ENCODE data around the gene NCR1.
"Not testable (repeated sequence)": the region's sequence is repeated elsewhere in the genome, so short reads cannot be mapped to it uniquely, and the experiment has no call there.

NCR1 gene

GRCh38 chr19:54888239-54888638 is 17.7 kb upstream of the NCR1 start:
- WGBS (ENCODE audit: insufficient coverage, insufficient read length), result no CpG with 5 or more reads among the region's 10 CpGs
- H3K27me3 ChIP-seq (ENCODE audit: control insufficient read depth, insufficient read depth, low read length), result no peaks in the 10 kb centered on the region
- DNase-seq (ENCODE audit: low read depth, low spot score), result no peak
- H3K36me3 ChIP-seq (ENCODE audit: control insufficient read depth, insufficient read depth, low read length), result no peaks in the 10 kb centered on the region
- H3K27ac ChIP-seq (ENCODE audit: low read length), result no peak overlapping the region
- no peaks in the 10 kb centered on the region for H3K4me1 ChIP-seq (ENCODE audit: control insufficient read depth, insufficient read depth, low read length)
- peaks cover 6% of the 10 kb centered on the region for H3K9me3 ChIP-seq (ENCODE audit: control insufficient read depth, insufficient read depth, low read length)
- H3K4me3 ChIP-seq (ENCODE audit: low read length), result no peak overlapping the region

- H3K9me3 ChIP-seq (ENCODE audit: control insufficient read depth, insufficient read depth, low read length), result peaks cover 1% of the 10 kb centered on the region
- H3K27ac ChIP-seq (ENCODE audit: low read length), result no peak overlapping the region
- H3K4me1 ChIP-seq (ENCODE audit: control insufficient read depth, insufficient read depth, low read length), result no peaks in the 10 kb centered on the region
- no peak for DNase-seq (ENCODE audit: low read depth, low spot score)
- no peak overlapping the region for H3K4me3 ChIP-seq (ENCODE audit: low read length)
- no peaks in the 10 kb centered on the region for H3K36me3 ChIP-seq (ENCODE audit: control insufficient read depth, insufficient read depth, low read length)
- WGBS (ENCODE audit: insufficient coverage, insufficient read length), result no CpG with 5 or more reads among the region's 11 CpGs
- no peaks in the 10 kb centered on the region for H3K27me3 ChIP-seq (ENCODE audit: control insufficient read depth, insufficient read depth, low read length)
Observed at GRCh38 chr19:54889566-54889965, 16.4 kb upstream of the NCR1 start.

GRCh38 chr19:54893406-54893805 is 12.5 kb upstream of the NCR1 start:
- H3K27ac ChIP-seq (ENCODE audit: low read length), result no peak overlapping the region
- no peaks in the 10 kb centered on the region for H3K27me3 ChIP-seq (ENCODE audit: control insufficient read depth, insufficient read depth, low read length)
- peaks cover 1% of the 10 kb centered on the region for H3K9me3 ChIP-seq (ENCODE audit: control insufficient read depth, insufficient read depth, low read length)
- WGBS (ENCODE audit: insufficient coverage, insufficient read length), result no CpG with 5 or more reads among the region's 7 CpGs
- no peak for DNase-seq (ENCODE audit: low read depth, low spot score)
- no peak overlapping the region for H3K4me3 ChIP-seq (ENCODE audit: low read length)
- no peaks in the 10 kb centered on the region for H3K36me3 ChIP-seq (ENCODE audit: control insufficient read depth, insufficient read depth, low read length)
- H3K4me1 ChIP-seq (ENCODE audit: control insufficient read depth, insufficient read depth, low read length), result no peaks in the 10 kb centered on the region

- H3K27ac ChIP-seq (ENCODE audit: low read length); H3K27me3 ChIP-seq (ENCODE audit: control insufficient read depth, insufficient read depth, low read length); H3K36me3 ChIP-seq (ENCODE audit: control insufficient read depth, insufficient read depth, low read length); H3K9me3 ChIP-seq (ENCODE audit: control insufficient read depth, insufficient read depth, low read length); H3K4me1 ChIP-seq (ENCODE audit: control insufficient read depth, insufficient read depth, low read length); DNase-seq (ENCODE audit: low read depth, low spot score); H3K4me3 ChIP-seq (ENCODE audit: low read length): not testable (repeated sequence)
- WGBS (ENCODE audit: insufficient coverage, insufficient read length), result no CpG with 5 or more reads among the region's 16 CpGs
Observed at GRCh38 chr19:54894106-54894505, 11.8 kb upstream of the NCR1 start.

- WGBS (ENCODE audit: insufficient coverage, insufficient read length), result no CpG with 5 or more reads among the region's 2 CpGs
- H3K27me3 ChIP-seq (ENCODE audit: control insufficient read depth, insufficient read depth, low read length), result no peaks in the 10 kb centered on the region
- no peak overlapping the region for H3K4me3 ChIP-seq (ENCODE audit: low read length)
- DNase-seq (ENCODE audit: low read depth, low spot score), result no peak
- no peaks in the 10 kb centered on the region for H3K4me1 ChIP-seq (ENCODE audit: control insufficient read depth, insufficient read depth, low read length)
- H3K27ac ChIP-seq (ENCODE audit: low read length), result no peak overlapping the region
- H3K9me3 ChIP-seq (ENCODE audit: control insufficient read depth, insufficient read depth, low read length), result peaks cover 1% of the 10 kb centered on the region
- H3K36me3 ChIP-seq (ENCODE audit: control insufficient read depth, insufficient read depth, low read length), result no peaks in the 10 kb centered on the region
Observed at GRCh38 chr19:54896036-54896435, 9.9 kb upstream of the NCR1 start.

GRCh38 chr19:54898685-54899084 is 7.3 kb upstream of the NCR1 start:
- not testable (repeated sequence) for H3K4me3 ChIP-seq (ENCODE audit: low read length); DNase-seq (ENCODE audit: low read depth, low spot score); H3K36me3 ChIP-seq (ENCODE audit: control insufficient read depth, insufficient read depth, low read length); H3K27me3 ChIP-seq (ENCODE audit: control insufficient read depth, insufficient read depth, low read length); H3K4me1 ChIP-seq (ENCODE audit: control insufficient read depth, insufficient read depth, low read length); H3K9me3 ChIP-seq (ENCODE audit: control insufficient read depth, insufficient read depth, low read length); H3K27ac ChIP-seq (ENCODE audit: low read length)
- WGBS (ENCODE audit: insufficient coverage, insufficient read length), result no CpG with 5 or more reads among the region's 7 CpGs

- not testable (repeated sequence) for H3K27ac ChIP-seq (ENCODE audit: low read length); H3K4me3 ChIP-seq (ENCODE audit: low read length); H3K27me3 ChIP-seq (ENCODE audit: control insufficient read depth, insufficient read depth, low read length); H3K4me1 ChIP-seq (ENCODE audit: control insufficient read depth, insufficient read depth, low read length); DNase-seq (ENCODE audit: low read depth, low spot score); H3K9me3 ChIP-seq (ENCODE audit: control insufficient read depth, insufficient read depth, low read length); H3K36me3 ChIP-seq (ENCODE audit: control insufficient read depth, insufficient read depth, low read length)
- no CpG with 5 or more reads among the region's 9 CpGs for WGBS (ENCODE audit: insufficient coverage, insufficient read length)
Observed at GRCh38 chr19:54899646-54900045, 6.3 kb upstream of the NCR1 start.

GRCh38 chr19:54901153-54901552 is 4.8 kb upstream of the NCR1 start:
- H3K4me3 ChIP-seq (ENCODE audit: low read length); H3K36me3 ChIP-seq (ENCODE audit: control insufficient read depth, insufficient read depth, low read length); H3K4me1 ChIP-seq (ENCODE audit: control insufficient read depth, insufficient read depth, low read length); DNase-seq (ENCODE audit: low read depth, low spot score); H3K9me3 ChIP-seq (ENCODE audit: control insufficient read depth, insufficient read depth, low read length); H3K27me3 ChIP-seq (ENCODE audit: control insufficient read depth, insufficient read depth, low read length); H3K27ac ChIP-seq (ENCODE audit: low read length): not testable (repeated sequence)
- no CpG with 5 or more reads among the region's 8 CpGs for WGBS (ENCODE audit: insufficient coverage, insufficient read length)

- H3K27ac ChIP-seq (ENCODE audit: low read length), result no peak overlapping the region
- H3K27me3 ChIP-seq (ENCODE audit: control insufficient read depth, insufficient read depth, low read length), result no peaks in the 10 kb centered on the region
- H3K4me3 ChIP-seq (ENCODE audit: low read length), result no peak overlapping the region
- no CpG with 5 or more reads among the region's 3 CpGs for WGBS (ENCODE audit: insufficient coverage, insufficient read length)
- peaks cover 5% of the 10 kb centered on the region for H3K9me3 ChIP-seq (ENCODE audit: control insufficient read depth, insufficient read depth, low read length)
- no peaks in the 10 kb centered on the region for H3K36me3 ChIP-seq (ENCODE audit: control insufficient read depth, insufficient read depth, low read length)
- no peaks in the 10 kb centered on the region for H3K4me1 ChIP-seq (ENCODE audit: control insufficient read depth, insufficient read depth, low read length)
- DNase-seq (ENCODE audit: low read depth, low spot score), result no peak
Observed at GRCh38 chr19:54902061-54902460, 3.9 kb upstream of the NCR1 start.

GRCh38 chr19:54903303-54903702 is 2.6 kb upstream of the NCR1 start:
- Histone ChIP-seq H3K36me3 (ENCODE audit: control insufficient read depth, insufficient read depth, low read length) (no peaks in the 10 kb centered on the region), H3K4me1 (ENCODE audit: control insufficient read depth, insufficient read depth, low read length) (no peaks in the 10 kb centered on the region), H3K9me3 (ENCODE audit: control insufficient read depth, insufficient read depth, low read length) (peaks cover 5% of the 10 kb centered on the region), H3K27me3 (ENCODE audit: control insufficient read depth, insufficient read depth, low read length) (no peaks in the 10 kb centered on the region), H3K4me3 (ENCODE audit: low read length) (no peak overlapping the region), H3K27ac (ENCODE audit: low read length) (no peak overlapping the region)
- no peak for DNase-seq (ENCODE audit: low read depth, low spot score)
- WGBS (ENCODE audit: insufficient coverage, insufficient read length), result no CpG with 5 or more reads among the region's 6 CpGs

GRCh38 chr19:54904261-54904660 is 1.7 kb upstream of the NCR1 start:
- not testable (repeated sequence) for H3K36me3 ChIP-seq (ENCODE audit: control insufficient read depth, insufficient read depth, low read length); H3K27me3 ChIP-seq (ENCODE audit: control insufficient read depth, insufficient read depth, low read length); H3K27ac ChIP-seq (ENCODE audit: low read length); H3K4me1 ChIP-seq (ENCODE audit: control insufficient read depth, insufficient read depth, low read length); DNase-seq (ENCODE audit: low read depth, low spot score); H3K9me3 ChIP-seq (ENCODE audit: control insufficient read depth, insufficient read depth, low read length); H3K4me3 ChIP-seq (ENCODE audit: low read length)
- WGBS (ENCODE audit: insufficient coverage, insufficient read length), result no CpG with 5 or more reads among the region's 4 CpGs

All from iPS DF 6.9 (cell line).